COLO829 (cell line): Measurements from ENCODE around the gene OR2G2.

Source experiments
- DNase-seq: peaks from one replicate; pipeline ENCODE4 v3.0.0; 2012; ENCODE audit warnings: low spot score

OR2G2 gene, protein sequence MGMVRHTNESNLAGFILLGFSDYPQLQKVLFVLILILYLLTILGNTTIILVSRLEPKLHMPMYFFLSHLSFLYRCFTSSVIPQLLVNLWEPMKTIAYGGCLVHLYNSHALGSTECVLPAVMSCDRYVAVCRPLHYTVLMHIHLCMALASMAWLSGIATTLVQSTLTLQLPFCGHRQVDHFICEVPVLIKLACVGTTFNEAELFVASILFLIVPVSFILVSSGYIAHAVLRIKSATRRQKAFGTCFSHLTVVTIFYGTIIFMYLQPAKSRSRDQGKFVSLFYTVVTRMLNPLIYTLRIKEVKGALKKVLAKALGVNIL

DNA sequence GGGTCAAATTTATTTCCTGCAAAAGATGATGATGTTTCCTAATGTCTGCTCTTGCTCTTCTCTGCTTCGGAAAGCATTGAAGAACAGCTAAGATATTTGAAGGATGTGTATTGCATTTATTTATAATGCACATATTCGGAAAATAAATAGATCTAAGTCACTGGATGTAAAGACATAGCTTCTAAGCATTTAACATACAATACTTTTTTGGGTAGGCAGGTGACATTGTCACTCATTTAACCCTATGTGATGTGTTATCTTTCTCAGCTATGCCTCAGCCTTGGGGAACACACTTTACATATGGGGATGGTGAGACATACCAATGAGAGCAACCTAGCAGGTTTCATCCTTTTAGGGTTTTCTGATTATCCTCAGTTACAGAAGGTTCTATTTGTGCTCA lies at the start of gene OR2G2:
TSS of gene OR2G2 (plus strand) at position 301 of the 400 bp plus-strand sequence. CDS start at position 301, 0 bp downstream.
- no peak for DNase-seq

DNA sequence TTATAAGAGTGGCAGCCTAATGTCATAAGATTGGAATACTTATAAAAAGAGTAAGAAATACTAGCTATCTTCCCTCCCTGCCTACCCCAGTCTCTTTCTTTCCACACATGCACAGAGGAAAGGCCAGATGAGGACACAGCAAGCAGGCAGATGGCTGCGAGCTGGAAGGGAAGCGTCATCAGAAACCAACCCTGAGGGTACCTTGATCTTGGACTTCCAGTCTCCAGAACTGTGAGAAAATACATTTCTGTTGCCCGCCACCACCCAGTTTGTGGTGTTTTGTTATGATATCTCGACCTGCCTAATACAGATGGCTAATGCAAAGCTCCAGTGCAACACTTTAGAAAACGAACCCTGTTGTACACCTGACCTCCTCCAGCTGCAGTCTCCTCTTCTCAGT lies 49.6 kb upstream of the OR2G2 start:
- no peak for DNase-seq

DNA sequence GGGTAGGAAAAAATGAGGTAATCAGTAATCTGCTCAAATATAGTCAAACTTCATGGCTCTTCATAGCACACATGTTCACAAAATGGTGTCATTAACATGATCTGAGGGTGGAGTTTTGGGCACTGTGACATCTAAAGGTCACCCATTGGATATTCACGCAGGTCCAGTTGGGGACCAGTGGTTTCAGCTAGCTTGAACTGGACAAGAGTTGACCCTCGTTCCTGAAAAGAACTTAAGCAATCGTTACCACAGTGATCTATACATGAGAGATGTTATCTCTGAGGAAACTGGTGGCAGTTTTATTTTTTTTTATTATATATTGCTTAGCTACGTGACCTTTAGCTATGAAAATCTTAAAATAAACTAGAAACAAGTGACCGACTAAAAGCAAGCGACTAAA lies 48.9 kb upstream of the OR2G2 start:
- DNase-seq = no peak

DNA sequence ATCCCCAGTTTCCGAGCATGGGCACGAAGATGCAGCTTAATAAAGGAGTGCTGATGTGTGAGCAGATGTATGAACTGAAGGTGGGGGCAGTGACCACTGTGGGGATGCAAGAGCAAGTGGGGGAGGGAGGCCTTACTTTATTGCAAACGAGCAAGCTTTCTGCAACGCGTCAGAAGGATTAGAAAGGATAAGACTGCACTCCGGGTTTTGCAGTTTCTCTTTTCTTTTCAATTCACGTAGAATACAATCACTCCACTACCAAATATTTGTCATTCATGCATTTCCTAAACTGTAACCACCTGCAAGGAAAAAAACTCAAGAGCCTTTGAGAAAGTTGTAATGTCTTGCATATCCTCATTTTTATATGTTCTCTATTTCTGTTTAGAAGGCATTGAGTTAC lies 47.6 kb upstream of the OR2G2 start:
- DNase-seq = no peak

DNA sequence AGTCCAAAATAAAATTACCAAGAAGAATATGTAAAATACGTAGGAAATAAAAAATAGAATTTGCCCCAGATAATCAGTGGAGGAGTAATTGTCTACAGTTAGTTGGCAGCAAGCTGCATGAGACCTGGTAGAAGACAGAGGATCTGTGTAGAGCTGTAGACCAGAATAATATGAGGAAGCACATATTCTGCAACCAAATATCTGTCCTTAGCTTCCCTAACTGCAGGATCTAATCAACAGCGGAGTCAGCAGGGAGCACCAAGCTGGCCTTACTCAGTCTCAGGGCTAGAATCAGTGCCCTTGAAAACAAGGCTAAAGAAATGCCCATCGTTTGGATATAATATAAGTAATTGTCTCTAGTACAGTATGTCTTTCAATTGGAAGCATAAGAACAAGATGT lies 45.3 kb upstream of the OR2G2 start:
- no peak for DNase-seq

DNA sequence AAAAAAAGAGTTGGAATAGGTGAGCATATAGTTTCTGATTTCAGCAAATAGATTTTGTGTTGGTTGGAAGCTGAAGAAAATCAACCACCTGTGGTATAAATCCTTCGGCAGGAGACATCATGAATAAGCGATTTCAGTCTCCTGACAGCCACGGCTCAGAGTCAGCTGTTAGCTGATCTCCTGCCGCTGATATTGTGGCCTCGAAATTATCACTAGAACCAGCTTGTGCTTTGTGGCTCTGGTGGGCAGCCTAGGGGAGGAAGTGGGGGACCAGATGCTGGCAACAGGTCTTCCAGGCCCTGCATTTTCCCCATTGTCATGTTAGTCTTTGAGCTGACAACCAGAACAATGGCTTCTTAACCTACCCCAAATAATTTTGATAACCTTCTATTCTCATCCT lies 40.1 kb upstream of the OR2G2 start:
- DNase-seq = no peak

DNA sequence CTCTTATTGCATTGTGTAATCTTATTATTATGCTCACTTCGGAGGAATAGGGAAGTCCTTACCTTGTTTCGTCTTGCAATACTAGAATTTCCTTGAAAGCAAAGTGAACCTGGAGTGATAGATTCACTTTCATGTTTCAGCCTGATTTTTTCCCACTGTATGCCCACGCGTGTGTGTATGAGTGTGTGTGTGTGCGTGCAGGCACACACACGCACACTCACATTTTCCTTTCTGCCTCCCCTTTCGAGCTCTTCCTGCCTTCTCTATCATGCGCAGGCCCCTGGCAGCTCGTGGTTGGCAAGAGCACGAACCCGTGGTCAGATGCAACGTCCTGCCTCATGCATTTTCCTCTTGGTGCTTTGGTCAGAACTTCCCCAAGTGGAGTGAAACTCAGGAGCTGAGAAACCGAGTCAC lies 39.4 kb upstream of the OR2G2 start, which contains the start of gene GCSAML:
TSS of gene GCSAML (plus strand) at position 366 of the 414 bp plus-strand sequence. CDS start 58 bp downstream, outside the sequence.
- no peak for DNase-seq

DNA sequence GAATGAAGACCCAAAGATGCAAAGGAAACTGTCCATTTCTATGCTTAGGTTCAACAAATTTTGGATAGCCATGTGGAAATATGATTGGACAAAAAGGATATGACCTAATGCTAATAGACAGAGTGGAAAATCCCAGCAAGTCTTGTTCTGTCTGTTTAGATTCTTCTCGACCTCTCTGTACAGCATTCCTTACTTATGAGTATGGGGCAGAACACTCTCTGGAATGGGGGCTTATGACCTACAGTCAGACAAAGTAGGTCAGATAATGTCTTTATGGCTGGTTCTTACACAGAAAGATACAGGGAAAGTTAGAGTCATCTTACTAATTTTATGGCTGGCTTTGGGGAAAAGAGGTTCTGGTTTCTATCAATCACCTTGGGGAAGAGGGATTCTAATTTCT lies 36.4 kb upstream of the OR2G2 start:
- no peak for DNase-seq

DNA sequence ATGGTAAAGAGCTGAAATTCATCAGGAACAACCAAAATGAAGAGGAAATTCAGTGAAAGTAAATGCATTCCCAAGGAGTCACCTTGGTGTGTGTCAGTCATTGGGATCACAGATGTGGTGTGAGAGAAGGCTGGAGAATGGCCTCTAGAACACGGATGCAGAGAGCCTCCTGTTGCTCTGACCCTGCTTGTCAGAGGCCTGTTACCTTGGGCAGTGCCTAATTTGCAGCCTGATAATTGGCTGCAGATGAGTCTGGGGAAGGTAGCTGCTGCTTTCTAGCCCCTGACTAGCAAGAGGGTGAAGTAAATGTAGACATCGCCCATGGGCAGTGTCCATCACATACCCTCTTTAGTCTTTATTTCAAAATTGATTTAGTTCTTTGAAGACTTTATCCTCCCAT lies 35.9 kb upstream of the OR2G2 start:
- no peak for DNase-seq

DNA sequence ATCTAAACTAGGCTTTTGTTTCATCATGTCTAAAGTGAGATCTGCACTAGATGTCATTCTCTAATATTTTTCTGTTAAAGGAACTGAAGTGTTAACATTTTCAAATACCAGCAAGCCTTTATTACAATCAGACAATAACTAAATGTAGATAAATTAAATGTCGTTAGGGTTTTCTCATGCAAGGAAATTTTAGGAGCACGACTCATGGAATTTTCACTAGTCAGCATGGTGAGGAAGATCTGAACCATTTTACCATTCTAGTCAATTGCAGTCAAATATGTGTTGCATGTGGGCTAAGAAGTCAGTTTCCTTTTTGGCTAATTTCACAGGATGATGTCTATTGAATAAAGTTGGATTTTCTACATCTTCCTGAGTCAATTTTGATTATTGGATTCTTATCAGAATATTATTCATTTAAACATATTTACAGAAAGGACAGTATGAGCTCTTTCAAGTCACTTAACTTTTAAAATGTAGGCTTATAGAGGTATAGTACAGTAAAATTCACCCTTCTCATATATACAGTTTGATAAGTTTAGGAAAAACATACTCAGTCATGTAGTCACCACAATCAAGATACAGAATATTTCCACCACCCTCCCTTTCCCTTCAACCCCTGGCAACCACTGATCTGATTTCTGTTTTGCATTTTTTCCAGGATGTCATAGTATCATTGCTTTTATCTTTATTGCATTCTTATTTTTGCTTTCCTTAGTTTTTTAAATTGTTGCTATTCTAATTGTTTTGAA lies 30.1 kb upstream of the OR2G2 start:
- DNase-seq = no peak

DNA sequence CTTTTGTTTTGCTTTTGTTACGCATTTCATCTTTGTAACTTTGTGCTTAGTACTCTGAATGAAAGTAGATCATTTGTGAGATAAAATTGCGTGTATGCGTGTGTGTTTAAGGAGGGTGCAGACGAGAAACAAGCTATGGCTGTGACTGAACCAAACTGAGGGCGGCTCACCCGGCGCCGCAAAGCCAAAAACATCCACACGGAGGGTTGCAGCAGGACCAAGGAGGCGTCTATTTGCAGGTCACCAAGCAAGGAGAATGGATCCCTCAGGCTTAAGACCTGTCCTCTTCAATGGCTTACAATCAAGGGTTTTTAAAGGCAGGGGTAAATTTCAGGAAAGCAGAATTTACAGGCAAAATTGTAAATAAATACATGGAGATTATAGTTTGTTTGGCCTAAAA lies 26.4 kb upstream of the OR2G2 start:
- no peak for DNase-seq

DNA sequence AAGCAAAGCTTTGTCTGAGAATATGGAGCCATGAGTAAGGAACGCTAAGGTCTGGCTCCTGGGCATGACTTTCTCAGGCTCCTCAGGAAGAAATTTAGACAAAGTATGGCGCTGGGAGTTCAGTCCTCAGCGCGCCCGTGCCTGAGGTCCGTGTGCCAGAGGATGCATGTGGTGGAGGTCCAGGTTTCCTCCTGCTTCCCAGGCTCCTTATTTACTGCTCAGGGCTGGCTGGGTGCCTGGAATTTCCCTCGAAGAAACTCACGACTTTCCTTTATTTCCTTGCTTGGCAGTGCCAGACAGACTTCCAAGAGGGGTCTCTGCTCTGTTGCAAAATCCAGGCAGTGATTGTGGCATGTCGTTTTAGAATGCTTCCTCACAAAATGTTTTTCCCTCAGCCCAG lies 26.0 kb upstream of the OR2G2 start:
- no peak for DNase-seq

DNA sequence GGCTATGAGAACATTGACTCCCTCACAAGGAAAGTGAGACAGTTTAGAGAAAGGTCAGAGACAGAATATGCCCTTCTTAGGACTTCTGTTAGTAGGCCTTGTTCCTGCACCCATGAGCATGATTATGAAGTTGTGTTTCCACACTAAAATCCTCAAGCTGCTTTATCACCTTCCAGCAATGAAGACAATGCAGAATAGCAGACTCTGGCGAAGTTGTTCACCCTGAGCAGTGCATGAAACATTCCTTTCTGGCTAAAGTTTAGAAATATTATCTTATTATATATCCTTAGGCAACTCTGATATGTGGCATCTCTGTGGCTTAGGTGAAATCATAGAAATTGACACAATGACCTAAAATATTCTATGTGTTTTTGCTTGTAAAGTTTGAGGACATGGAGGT lies 13.9 kb upstream of the OR2G2 start:
- DNase-seq = no peak

DNA sequence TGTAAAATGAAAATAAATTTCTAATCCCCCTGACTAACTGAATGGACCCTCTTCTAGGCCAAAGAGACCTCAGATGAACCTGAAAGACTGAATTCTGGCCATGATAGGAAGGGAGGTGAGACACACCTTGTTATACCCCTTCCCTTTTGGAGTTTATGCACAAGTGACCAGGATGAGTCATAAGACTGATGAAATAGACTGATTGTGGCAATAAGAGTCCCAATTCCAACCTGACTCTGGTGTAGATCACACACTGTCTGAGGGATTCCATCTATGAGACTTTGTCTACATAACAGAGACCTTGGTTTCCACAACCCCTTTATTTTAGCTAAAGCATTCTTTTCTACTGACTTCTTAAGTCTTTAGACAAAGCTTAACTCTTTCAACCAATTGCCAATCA lies 13.5 kb upstream of the OR2G2 start:
- no peak for DNase-seq

DNA sequence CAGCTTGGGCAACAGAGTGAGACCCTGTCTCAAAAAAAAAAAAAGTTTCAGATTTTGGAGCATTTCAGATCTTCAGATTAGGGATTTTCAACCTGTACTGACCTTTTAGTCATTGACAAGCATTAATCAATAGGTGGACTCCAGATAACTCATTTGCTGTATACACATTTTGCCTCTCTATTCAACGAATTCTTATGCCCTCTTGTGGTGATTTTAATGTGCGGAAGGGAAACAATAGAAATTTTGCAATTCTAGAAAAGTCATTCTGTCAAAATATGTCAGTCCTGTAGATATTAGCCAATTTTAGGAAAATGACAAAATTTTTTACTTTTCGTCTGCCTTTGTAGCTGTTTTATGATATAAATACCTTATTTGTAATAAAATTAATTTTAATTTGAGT lies 11.6 kb upstream of the OR2G2 start:
- DNase-seq = no peak

DNA sequence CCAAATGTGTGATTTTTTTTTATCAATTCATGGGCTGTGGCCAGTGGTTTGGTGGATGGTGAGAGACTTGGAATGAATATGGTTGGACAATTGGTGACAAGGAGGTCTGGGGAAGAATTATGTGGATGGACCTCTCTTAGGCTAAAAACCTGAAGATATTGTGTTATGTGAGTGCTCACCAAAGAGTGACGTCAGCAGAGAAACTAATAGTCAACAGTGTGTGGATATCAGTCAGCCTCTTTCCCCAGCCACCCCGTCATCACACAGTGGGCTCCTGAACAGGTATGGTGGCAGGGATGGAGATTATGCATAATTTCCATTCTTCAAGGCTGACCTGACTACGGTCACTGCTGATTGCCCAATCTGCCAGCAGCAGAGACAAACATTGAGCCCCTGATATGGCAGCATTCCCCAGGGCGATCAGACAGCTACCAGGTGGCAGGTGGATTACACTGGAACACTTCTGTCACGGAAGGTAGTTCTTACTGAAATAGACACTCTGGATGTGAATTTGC lies 9.2 kb upstream of the OR2G2 start:
- DNase-seq = no peak

DNA sequence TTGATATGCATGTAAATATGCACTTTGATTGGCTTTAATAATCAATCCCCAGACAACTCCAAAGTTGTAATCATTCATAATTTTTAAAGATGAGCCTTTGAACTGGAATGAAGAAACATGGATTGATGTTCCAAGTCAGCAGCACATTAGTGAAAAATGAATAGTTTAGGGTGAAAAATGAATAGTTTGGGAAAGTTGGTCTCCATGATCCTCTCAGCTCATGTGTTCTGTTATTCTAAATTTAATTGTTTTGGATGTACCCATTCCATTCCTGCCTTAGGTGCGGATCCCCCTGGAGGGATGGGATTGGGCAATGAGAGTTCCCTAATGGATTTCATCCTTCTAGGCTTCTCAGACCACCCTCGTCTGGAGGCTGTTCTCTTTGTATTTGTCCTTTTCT lies 17.1 kb downstream of the OR2G2 start, which contains the start of gene OR2G3:
TSS of gene OR2G3 (plus strand) at position 301 of the 400 bp plus-strand sequence. CDS start at position 301, 0 bp downstream.
- DNase-seq = no peak

DNA sequence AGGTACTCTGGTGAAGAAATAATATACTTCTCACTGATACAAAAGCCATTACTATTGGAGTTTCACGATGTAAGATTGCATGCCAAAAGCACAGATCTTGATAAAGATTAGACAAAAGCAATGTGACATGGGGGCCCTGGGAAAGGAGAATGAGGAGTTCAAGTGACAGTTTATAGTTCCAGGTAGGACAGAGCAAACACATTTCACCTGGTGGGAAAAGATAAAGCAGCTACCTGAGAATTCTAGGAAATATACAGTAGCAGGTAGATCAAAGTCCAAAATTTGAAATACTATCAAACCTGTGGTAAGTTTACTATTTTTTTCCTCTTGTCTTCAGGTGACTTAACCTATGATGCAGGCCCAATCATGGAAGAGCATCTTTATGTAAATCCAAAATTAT lies 25.2 kb downstream of the OR2G2 start:
- no peak for DNase-seq

DNA sequence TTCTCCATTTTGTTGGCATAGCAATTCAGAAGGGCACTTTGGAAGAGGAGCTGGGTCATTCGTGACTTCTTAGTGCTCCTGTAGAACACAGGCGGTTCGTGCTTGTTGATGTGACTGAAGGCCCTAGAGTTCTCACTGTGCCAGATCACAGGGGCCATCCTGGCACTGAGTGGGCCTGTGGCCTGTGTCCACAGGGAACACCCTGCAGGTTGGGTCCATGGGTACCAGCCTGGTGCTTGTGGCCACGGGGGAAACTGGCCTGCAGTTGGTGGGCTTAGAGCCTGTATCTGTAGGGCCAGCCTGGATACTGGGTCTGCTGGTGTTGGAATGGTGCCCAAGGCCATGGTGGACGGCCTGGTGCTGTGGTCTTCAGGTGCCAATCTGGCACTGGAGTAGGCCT lies 26.5 kb downstream of the OR2G2 start:
- no peak for DNase-seq

DNA sequence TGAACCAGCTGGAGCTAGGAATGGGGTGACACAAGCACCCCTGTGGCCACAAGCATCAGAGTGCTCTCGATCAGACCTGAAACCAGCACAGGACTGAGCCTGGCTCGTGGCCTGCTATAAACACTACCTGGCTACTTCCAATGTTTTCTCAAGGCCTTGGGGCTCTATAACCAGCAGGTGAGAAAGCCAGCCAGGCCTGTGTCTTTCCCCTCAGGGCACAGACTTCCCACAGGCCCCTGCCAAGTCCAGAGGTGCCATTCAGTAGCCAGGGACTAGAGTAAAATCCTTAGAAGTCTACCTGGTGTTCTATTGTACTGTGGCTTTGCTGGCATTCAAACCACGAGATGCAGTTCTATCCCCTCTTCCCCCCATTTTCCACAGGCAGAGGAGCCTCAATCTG lies 39.8 kb downstream of the OR2G2 start:
- no peak for DNase-seq

DNA sequence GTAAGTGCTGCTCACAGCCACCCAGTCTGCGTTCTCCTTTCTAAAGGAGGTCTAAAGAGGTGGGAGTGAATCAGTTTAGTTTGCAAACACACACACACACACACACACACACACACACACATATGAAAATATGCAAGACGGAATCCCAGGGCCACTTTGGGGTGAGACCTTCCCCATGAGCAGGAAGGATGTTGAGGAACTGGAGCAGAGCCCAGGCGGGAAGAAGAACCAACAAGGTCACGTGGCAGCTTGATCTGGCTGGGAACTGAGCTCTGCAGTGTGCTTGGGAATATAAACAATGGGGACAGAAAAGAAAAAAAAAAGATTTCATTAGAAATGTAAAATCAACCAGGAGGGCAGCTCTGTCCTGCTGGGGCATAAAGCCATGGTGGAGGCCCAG lies 49.9 kb downstream of the OR2G2 start:
- no peak for DNase-seq

DNA sequence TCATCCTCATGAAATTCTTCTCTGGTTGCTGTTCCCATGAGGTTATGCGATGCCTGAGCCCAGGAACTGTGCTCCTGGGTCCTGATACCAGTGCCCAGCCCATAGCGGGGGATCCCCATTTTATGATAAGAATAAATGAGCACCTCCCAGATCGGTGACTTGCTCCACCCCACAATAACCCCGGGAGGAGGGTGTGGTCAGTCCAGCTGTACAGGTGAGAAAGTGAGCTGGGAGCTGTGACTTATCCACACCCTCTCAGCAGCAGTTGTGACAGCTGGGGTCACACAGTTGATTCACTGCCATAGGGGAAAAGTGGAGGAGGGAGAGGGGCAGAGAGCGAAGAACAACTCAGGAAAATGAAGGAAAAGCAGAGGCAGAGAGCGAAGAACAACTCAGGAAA lies 50.6 kb downstream of the OR2G2 start:
- DNase-seq = no peak
